Hindlimb muscle (tissue), 1 donor: ENCODE measurements around the gene PRICKLE2. TPM values are rescaled to one million over a fixed set of nuclear protein-coding genes. Genes with fewer than 3 reads are reported as not detected.

Experiments
- DNase-seq: peaks from one replicate; pipeline ENCODE4 v3.0.0-alpha.2; 2013
- polyA plus RNA-seq: library from polyadenylated mRNA; unstranded; fragments of 120-200 nt; gene quantifications from one replicate; pipeline ENCODE4 v1.2.1, GENCODE V29; 2013; ENCODE audit not compliant: insufficient read length

The PRICKLE2 gene
- polyA plus RNA-seq, 1 donor = 11.0 TPM

- DNase-seq = no peak
Measured at GRCh38 chr3:64188810-64189560, 36.3 kb downstream of the PRICKLE2 start.

- peak; percentile 80 for DNase-seq
Measured at GRCh38 chr3:64187065-64187959, 38.0 kb downstream of the PRICKLE2 start.

GRCh38 chr3:64186667-64187064 is 38.6 kb downstream of the PRICKLE2 start:
- DNase-seq = no peak

- no peak for DNase-seq
Measured at GRCh38 chr3:64185436-64185835, 39.8 kb downstream of the PRICKLE2 start.

GRCh38 chr3:64184621-64185020 is 40.6 kb downstream of the PRICKLE2 start:
- DNase-seq = no peak

GRCh38 chr3:64179860-64180259 is 45.4 kb downstream of the PRICKLE2 start:
- no peak for DNase-seq

- DNase-seq = no peak
Measured at GRCh38 chr3:64179249-64179648, 46.0 kb downstream of the PRICKLE2 start.

- no peak for DNase-seq
Measured at GRCh38 chr3:64178419-64178818, 46.8 kb downstream of the PRICKLE2 start.

GRCh38 chr3:64176461-64176996 is 48.7 kb downstream of the PRICKLE2 start:
- no peak for DNase-seq

- DNase-seq = no peak
Measured at GRCh38 chr3:64174328-64174727, 50.9 kb downstream of the PRICKLE2 start.

GRCh38 chr3:64173563-64173962 is 51.7 kb downstream of the PRICKLE2 start:
- DNase-seq = no peak

GRCh38 chr3:64170270-64170669 is 55.0 kb downstream of the PRICKLE2 start:
- DNase-seq = no peak

- DNase-seq = no peak
Measured at GRCh38 chr3:64167868-64168267, 57.4 kb downstream of the PRICKLE2 start.

GRCh38 chr3:64167351-64167750 is 57.9 kb downstream of the PRICKLE2 start:
- DNase-seq = no peak

GRCh38 chr3:64166584-64167162 is 58.6 kb downstream of the PRICKLE2 start:
- no peak for DNase-seq

GRCh38 chr3:64164349-64164748 is 60.9 kb downstream of the PRICKLE2 start:
- no peak for DNase-seq

- DNase-seq = no peak
Measured at GRCh38 chr3:64163755-64164148, 61.5 kb downstream of the PRICKLE2 start.

- DNase-seq = no peak
Measured at GRCh38 chr3:64163019-64163754, 62.1 kb downstream of the PRICKLE2 start.

GRCh38 chr3:64161481-64161952 is 63.7 kb downstream of the PRICKLE2 start:
- DNase-seq = no peak

GRCh38 chr3:64160000-64160695 is 65.1 kb downstream of the PRICKLE2 start:
- DNase-seq = no peak

GRCh38 chr3:64158334-64158733 is 66.9 kb downstream of the PRICKLE2 start:
- DNase-seq = no peak
